ENCODE data around the gene ANXA4. TPM values are rescaled to one million over a fixed set of nuclear protein-coding genes. Genes with fewer than 3 reads are reported as not detected.

Gene ANXA4
- total RNA-seq, 1 donor from 2014 or later: 45.1 TPM

GRCh38 chr2:69695850-69696216, 46.1 kb upstream of the ANXA4 start:
- TF ChIP-seq, protein P1, sequence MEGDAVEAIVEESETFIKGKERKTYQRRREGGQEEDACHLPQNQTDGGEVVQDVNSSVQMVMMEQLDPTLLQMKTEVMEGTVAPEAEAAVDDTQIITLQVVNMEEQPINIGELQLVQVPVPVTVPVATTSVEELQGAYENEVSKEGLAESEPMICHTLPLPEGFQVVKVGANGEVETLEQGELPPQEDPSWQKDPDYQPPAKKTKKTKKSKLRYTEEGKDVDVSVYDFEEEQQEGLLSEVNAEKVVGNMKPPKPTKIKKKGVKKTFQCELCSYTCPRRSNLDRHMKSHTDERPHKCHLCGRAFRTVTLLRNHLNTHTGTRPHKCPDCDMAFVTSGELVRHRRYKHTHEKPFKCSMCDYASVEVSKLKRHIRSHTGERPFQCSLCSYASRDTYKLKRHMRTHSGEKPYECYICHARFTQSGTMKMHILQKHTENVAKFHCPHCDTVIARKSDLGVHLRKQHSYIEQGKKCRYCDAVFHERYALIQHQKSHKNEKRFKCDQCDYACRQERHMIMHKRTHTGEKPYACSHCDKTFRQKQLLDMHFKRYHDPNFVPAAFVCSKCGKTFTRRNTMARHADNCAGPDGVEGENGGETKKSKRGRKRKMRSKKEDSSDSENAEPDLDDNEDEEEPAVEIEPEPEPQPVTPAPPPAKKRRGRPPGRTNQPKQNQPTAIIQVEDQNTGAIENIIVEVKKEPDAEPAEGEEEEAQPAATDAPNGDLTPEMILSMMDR (IDR thresholded peaks at IDR 0.05; ENCODE audit: unreplicated experiment): no peak
- no peaks in the 10 kb centered on the region for H3K27me3 Mint-ChIP-seq (ENCODE audit: low read depth)
- H3K4me3 Mint-ChIP-seq: no peak overlapping the region
- no peaks in the 10 kb centered on the region for H3K36me3 Mint-ChIP-seq
- H3K27ac Mint-ChIP-seq: no peak overlapping the region
- H3K4me1 Mint-ChIP-seq: no peaks in the 10 kb centered on the region
- no peak for DNase-seq (ENCODE audit: low spot score in 2 of 2, unreplicated experiment in 2 of 2)
- no peaks in the 10 kb centered on the region for H3K9me3 Mint-ChIP-seq

DNA sequence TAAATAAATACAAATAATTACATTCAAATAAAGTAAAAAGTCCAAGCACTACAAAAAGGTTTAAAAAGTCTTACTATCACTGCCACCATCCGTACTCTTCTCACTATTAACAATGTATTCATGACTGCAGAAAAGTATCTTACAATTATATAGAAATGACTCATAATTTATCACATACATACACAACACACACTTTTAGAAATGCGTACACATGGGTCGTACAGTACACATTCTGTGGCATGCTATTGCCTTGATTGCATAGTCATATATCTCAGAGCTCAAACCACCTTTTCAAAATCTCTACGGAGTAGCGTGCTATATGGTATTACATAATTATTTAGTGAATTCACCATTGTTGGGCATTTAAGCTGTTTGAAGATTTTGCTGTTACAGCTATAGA, 41.6 kb upstream of the ANXA4 start:
- no peaks in the 10 kb centered on the region for H3K4me1 Mint-ChIP-seq
- no peak overlapping the region for H3K27ac Mint-ChIP-seq
- no peak for DNase-seq (ENCODE audit: low spot score in 2 of 2, unreplicated experiment in 2 of 2)
- H3K27me3 Mint-ChIP-seq (ENCODE audit: low read depth): no peaks in the 10 kb centered on the region
- no peak overlapping the region for H3K4me3 Mint-ChIP-seq
- no peaks in the 10 kb centered on the region for H3K9me3 Mint-ChIP-seq
- no peaks in the 10 kb centered on the region for H3K36me3 Mint-ChIP-seq
- TF ChIP-seq, protein P1 (IDR thresholded peaks at IDR 0.05; ENCODE audit: unreplicated experiment): no peak

GRCh38 chr2:69701100-69701945, 40.6 kb upstream of the ANXA4 start:
- TF ChIP-seq, protein P1 (IDR thresholded peaks at IDR 0.05; ENCODE audit: unreplicated experiment): no peak
- H3K36me3 Mint-ChIP-seq: no peaks in the 10 kb centered on the region
- no peak overlapping the region for H3K4me3 Mint-ChIP-seq
- no peaks in the 10 kb centered on the region for H3K4me1 Mint-ChIP-seq
- no peaks in the 10 kb centered on the region for H3K27me3 Mint-ChIP-seq (ENCODE audit: low read depth)
- no peak overlapping the region for H3K27ac Mint-ChIP-seq
- DNase-seq (ENCODE audit: low spot score in 2 of 2, unreplicated experiment in 2 of 2): no peak
- H3K9me3 Mint-ChIP-seq: no peaks in the 10 kb centered on the region

GRCh38 chr2:69703189-69703588, 38.7 kb upstream of the ANXA4 start:
- Mint-ChIP-seq H3K9me3 (no peaks in the 10 kb centered on the region), H3K27me3 (ENCODE audit: low read depth) (no peaks in the 10 kb centered on the region), H3K27ac (no peak overlapping the region), H3K4me3 (no peak overlapping the region), H3K36me3 (no peaks in the 10 kb centered on the region), H3K4me1 (no peaks in the 10 kb centered on the region)
- no peak for DNase-seq (ENCODE audit: low spot score in 2 of 2, unreplicated experiment in 2 of 2)
- TF ChIP-seq, protein P1 (IDR thresholded peaks at IDR 0.05; ENCODE audit: unreplicated experiment): no peak

DNA sequence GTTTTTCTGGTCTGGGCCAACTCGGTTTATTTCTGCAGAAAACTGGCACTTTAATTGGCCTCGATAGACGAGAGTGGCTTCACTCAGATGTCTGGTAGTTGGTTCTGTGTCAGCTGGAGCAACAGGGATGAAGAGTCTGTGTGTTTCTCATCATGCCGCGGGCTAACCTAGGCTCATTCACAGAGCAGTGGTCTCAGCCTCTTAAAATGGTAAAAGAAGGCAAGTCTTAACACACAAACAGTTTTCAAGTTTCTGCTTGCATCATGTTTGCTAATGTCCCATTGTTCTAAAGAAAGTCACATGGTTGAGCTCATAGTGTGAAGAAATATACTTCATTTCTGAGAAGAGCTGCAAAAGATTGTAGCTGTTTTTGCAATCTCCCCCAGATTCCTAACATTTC, 37.5 kb upstream of the ANXA4 start:
- Mint-ChIP-seq H3K4me3 (no peak overlapping the region), H3K36me3 (no peaks in the 10 kb centered on the region), H3K27me3 (ENCODE audit: low read depth) (no peaks in the 10 kb centered on the region), H3K9me3 (no peaks in the 10 kb centered on the region), H3K27ac (no peak overlapping the region), H3K4me1 (no peaks in the 10 kb centered on the region)
- DNase-seq (ENCODE audit: low spot score in 2 of 2, unreplicated experiment in 2 of 2): no peak
- TF ChIP-seq, protein P1 (IDR thresholded peaks at IDR 0.05; ENCODE audit: unreplicated experiment): no peak

Measured in mesothelial cell of epicardium (in vitro differentiated cells).